HL-60 (cell line): ENCODE results near the gene MDH2.
"Not testable (repeated sequence)": the region's sequence is repeated elsewhere in the genome, so short reads cannot be mapped to it uniquely, and the experiment has no call there.

ENCODE experiments used
- TF ChIP-seq, protein P1 (sequence below): IDR thresholded peaks from 2 replicates; pipeline ENCODE4 v1.6.1; 2012; ENCODE audit warnings: low read depth; ENCODE audit not compliant: insufficient replicate concordance
- TF ChIP-seq, protein P2 (sequence below): IDR thresholded peaks from one replicate; pipeline ENCODE4 v1.5.1; 2011; ENCODE audit warnings: low read length, control low read depth, inconsistent platforms; ENCODE audit not compliant: insufficient read depth

DNA sequence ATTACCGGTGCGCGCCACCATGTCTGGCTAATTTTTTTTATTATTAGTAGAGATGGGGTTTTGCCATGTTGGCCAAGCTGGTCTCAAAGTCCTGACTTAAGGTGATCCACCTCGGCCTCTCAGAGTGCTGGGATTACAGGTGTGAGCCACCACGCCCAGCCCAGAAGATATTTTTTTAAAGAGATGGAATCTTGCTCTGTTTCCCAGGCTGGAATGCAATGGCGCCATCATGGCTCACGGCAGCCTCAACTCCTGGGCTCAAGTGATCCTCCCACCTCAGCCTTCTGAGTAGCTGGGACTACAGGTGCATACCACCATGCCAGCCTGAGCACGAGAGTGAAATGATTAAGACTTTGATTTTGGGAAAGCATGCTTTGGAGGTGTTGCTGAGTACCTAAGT lies 4.8 kb downstream of the MDH2 start:
- TF ChIP-seq, protein P1, sequence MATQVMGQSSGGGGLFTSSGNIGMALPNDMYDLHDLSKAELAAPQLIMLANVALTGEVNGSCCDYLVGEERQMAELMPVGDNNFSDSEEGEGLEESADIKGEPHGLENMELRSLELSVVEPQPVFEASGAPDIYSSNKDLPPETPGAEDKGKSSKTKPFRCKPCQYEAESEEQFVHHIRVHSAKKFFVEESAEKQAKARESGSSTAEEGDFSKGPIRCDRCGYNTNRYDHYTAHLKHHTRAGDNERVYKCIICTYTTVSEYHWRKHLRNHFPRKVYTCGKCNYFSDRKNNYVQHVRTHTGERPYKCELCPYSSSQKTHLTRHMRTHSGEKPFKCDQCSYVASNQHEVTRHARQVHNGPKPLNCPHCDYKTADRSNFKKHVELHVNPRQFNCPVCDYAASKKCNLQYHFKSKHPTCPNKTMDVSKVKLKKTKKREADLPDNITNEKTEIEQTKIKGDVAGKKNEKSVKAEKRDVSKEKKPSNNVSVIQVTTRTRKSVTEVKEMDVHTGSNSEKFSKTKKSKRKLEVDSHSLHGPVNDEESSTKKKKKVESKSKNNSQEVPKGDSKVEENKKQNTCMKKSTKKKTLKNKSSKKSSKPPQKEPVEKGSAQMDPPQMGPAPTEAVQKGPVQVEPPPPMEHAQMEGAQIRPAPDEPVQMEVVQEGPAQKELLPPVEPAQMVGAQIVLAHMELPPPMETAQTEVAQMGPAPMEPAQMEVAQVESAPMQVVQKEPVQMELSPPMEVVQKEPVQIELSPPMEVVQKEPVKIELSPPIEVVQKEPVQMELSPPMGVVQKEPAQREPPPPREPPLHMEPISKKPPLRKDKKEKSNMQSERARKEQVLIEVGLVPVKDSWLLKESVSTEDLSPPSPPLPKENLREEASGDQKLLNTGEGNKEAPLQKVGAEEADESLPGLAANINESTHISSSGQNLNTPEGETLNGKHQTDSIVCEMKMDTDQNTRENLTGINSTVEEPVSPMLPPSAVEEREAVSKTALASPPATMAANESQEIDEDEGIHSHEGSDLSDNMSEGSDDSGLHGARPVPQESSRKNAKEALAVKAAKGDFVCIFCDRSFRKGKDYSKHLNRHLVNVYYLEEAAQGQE: not testable (repeated sequence)
- TF ChIP-seq, protein P2, sequence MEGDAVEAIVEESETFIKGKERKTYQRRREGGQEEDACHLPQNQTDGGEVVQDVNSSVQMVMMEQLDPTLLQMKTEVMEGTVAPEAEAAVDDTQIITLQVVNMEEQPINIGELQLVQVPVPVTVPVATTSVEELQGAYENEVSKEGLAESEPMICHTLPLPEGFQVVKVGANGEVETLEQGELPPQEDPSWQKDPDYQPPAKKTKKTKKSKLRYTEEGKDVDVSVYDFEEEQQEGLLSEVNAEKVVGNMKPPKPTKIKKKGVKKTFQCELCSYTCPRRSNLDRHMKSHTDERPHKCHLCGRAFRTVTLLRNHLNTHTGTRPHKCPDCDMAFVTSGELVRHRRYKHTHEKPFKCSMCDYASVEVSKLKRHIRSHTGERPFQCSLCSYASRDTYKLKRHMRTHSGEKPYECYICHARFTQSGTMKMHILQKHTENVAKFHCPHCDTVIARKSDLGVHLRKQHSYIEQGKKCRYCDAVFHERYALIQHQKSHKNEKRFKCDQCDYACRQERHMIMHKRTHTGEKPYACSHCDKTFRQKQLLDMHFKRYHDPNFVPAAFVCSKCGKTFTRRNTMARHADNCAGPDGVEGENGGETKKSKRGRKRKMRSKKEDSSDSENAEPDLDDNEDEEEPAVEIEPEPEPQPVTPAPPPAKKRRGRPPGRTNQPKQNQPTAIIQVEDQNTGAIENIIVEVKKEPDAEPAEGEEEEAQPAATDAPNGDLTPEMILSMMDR: not testable (repeated sequence)
